ENCODE data around the gene LENG9.
A peak's percentile ranks its signal among the peaks of the same experiment; 100 is the strongest.
"Not testable (repeated sequence)": the region's sequence is repeated elsewhere in the genome, so short reads cannot be mapped to it uniquely, and the experiment has no call there.

The LENG9 gene

DNA sequence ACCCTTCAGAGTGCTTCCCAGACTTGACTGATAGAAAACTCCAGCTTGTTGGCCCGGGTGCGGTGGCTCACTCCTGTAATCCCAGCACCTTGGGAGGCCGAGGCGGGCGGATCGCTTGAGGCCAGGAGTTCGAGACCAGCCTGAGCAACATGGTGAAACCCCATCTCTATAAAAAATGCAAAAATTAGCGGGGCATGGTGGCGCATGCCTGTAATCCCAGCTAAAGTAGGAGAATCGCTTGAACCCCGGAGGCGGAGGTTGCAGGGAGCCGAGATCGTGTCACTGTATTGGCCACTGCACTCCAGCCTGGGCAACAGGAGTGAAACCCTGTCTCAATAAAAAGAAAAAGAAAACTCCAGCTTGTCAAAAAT lies 2.5 kb upstream of the LENG9 start:
- peak overlapping the region; percentile 81 for H3K4me3 Mint-ChIP-seq
- ATAC-seq; H3K9me3 Mint-ChIP-seq; H3K27ac Mint-ChIP-seq; DNase-seq (ENCODE audit: low spot score in 2 of 2): not testable (repeated sequence)
- H3K36me3 Mint-ChIP-seq: peaks cover 25% of the 10 kb centered on the region
- H3K4me1 Mint-ChIP-seq: peaks cover 44% of the 10 kb centered on the region

DNA sequence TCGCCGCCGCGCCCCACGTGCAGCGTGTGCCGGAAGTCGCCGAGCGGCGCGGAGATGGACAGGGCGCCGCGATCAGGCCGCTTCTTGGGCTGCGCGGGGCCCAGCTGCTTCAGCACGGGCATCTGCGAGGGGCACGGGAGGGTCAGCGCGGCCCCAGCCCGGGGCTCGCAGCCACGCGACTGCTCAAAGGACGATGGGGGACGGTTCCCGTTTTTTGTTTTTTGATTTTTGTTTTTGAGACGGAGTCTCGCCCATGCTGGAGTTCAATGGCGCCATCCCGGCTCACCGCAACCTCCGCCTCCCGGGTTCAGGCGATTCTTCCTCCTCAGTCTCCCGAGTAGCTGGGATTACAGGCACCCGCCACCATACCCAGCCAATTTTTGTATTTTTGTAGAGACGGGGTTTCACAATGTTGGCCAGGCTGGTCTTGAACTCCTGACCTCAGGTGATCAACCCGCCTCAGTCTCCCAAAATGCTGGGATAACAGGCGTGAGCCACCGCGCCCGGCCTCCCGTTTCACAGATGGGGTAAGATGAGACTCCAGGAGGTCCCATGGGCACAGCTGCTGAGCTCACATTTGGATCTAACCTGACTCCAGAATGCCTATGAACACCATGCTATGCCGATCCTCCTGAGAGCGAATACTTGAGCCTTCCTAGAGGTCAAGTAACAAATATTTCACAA lies 2.0 kb upstream of the LENG9 start:
- peak overlapping the region; percentile 81 for H3K4me3 Mint-ChIP-seq
- no peak for DNase-seq (ENCODE audit: low spot score in 2 of 2)
- H3K27ac Mint-ChIP-seq: no peak overlapping the region
- no peak for ATAC-seq
- H3K4me1 Mint-ChIP-seq: peaks cover 40% of the 10 kb centered on the region
- H3K36me3 Mint-ChIP-seq: peaks cover 30% of the 10 kb centered on the region
- H3K9me3 Mint-ChIP-seq: no peaks in the 10 kb centered on the region

DNA sequence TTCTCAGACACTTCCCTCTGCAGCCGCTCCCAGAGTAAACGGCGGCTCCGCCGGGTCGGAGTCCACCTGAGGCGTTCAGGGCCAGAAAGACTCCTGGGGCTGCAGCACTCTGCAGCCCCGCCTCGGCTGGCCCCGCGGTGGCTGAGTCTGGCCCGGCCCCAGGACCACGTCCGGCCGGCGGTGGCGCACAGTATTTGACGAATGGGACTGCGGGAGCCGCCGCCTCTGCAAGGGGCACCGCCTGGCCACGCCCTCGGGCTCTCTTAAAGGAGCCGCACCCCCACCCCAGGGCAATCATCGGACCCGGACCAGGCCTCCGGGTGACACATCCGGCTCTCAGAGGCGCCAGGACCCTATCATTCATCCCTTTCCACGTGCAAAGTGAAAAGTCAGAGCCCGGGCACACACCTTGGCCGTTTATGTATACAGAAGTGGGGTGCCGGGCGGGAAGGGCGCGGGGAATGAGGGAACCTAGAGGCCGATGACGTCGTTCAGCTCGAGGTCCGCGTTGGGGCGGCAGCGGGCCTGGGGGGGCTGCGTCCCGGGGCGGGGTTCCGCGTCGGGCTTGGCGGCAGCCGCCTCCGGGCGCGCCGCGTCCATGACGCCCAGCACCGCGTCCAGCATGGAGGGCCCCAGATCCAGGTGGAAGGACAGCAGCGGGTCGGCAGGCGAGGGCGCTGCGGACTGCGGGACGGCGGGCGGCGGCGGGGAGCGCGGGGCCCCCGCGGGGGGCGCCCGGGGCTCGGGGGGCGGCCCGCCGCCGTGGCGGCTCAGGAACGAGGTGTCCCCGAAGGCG lies 1.2 kb upstream of the LENG9 start:
- Mint-ChIP-seq H3K36me3 (peaks cover 34% of the 10 kb centered on the region), H3K27ac (peak overlapping the region; percentile 92), H3K4me1 (peaks cover 35% of the 10 kb centered on the region), H3K9me3 (no peaks in the 10 kb centered on the region), H3K4me3 (peak overlapping the region; percentile 81)
- DNase-seq (ENCODE audit: low spot score in 2 of 2) (peak in 1 of 2 donors; percentile 92), ATAC-seq (peak; percentile 70)

DNA sequence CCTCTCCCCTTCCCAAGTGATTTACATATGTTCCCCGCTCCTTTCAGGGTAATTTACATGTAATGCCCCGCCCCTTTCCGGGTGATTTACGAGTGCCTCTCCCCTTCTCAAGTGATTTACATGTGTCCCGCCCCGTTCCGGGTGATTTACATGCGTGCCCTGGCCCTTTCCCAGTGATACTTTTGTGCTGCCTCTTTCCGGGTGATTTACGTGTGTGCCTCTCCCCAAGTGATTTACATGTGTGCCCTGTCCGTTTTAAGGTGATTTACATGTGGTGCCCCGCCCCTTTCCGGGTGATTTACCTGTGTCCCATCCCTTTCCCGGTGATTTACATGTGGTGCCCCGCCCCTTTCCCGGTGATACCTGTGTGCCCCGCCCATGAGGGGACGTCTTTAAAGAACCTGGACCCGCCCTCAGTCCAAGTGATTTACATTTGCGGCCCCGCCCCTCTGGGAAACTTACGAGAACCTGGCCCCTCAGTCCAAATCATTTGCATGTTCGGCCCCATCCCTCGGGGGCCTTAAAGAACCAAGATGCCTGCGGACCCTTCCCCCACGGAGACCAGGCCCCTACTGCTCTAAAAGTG lies 559 bp upstream of the LENG9 start:
- ATAC-seq (peak; percentile 73), DNase-seq (ENCODE audit: low spot score in 2 of 2) (peak; percentile 73 to 94)
- H3K36me3 Mint-ChIP-seq: peaks cover 41% of the 10 kb centered on the region
- H3K4me3 Mint-ChIP-seq: peak overlapping the region; percentile 81
- peak overlapping the region; percentile 92 for H3K27ac Mint-ChIP-seq
- peaks cover 38% of the 10 kb centered on the region for H3K4me1 Mint-ChIP-seq
- H3K9me3 Mint-ChIP-seq: no peaks in the 10 kb centered on the region

DNA sequence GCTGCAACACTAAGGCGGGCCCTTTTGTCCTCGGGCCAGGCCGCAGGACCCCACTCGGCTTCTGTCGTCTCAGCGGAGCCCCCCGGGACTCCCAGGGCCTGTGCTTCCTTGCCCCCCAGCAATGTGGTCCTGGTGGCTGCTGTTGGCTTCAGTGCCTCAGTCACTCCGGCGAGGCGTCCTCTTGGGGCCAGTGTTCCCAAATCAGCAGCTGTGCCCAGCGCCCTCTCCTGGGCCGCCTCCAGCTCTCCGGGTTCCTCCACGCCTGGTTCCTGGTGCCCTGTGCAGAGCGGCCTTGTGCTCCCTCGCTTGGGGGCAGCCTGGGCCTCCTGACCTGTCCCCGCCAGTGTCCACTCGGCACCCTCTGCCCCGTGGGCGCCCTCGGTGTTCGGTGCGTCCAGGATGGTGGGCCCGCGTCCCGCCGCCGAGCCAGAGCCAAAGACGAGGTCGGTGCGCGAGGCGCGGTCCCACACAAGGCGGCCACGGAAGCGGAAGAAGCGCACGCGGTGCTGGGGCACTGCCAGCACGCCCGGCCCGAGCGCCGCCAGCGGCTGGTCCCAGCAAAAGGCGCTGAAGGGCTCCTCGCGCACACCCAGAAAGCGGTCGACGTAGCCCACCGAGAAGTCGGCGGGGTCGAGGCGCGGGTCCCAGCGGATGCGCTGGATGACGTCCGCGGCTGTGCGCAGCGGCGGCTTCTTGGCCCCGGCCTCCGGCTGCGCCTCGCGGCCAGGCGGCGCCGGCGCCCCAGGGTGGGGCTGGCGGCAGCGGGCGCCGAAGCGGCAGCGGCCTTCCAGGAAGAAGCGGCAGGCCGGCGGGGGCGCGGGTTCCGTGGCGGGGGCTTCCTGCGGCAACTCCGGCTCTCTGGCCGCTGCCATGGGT lies 685 bp downstream of the LENG9 start:
- DNase-seq (ENCODE audit: low spot score in 2 of 2): peak in 1 of 2 donors; percentile 82
- Mint-ChIP-seq H3K4me3 (peak overlapping the region; percentile 81), H3K36me3 (peaks cover 53% of the 10 kb centered on the region), H3K4me1 (peaks cover 50% of the 10 kb centered on the region), H3K27ac (peak overlapping the region; percentile 92), H3K9me3 (no peaks in the 10 kb centered on the region)
- ATAC-seq: peak; percentile 40

DNA sequence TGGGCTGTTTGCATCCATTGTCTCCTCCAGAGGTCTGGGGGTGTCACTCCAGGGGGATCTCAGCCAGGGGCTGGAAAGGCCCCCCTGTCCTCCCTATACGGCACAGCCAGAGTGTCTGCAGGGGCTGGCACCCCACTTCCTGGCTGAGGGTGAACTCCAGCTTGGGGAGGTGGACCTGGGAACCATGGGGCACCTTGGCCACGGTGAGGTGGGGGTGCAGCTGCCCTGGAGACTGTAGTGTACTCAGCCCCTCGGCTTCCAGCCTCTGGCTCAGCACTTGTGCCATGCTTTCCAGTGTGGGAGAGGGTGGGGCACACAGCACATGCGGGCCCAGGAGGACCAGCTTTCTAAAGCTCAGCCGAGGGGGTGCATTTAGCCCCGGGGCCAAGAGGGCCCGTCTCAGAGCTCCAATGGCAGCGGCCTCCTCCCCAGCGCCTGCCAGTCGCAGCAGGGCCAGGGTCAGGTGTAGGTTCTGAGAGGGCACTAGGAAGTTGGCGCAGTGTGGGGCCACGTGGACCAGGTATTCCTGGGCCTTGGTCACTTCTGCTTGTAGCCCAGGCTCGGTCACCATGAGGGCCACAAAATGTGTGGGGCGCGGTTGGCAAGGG lies 1.4 kb downstream of the LENG9 start:
- DNase-seq (ENCODE audit: low spot score in 2 of 2): no peak
- peaks cover 50% of the 10 kb centered on the region for H3K4me1 Mint-ChIP-seq

DNA sequence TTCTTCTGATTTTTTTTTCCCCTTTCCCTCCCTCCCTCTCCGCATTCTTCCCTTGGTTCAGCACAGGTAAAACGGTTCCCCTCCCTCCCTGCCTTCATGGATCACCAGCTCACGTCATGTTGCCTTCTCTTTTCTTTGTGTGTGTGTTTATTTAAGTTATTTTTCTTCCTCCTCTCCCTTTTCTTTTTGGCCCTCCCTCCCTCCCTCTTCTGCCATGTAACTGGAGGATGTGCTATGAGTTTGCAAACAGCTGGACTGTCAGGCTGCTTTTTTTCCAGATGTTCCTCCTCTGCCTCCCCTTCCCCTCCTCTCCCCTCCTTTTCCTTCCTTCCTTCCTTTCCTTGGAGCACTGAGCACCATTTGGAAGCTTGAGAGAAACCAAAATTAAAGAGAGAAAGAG lies 2.0 kb downstream of the LENG9 start:
- Mint-ChIP-seq H3K27ac (peak overlapping the region; percentile 76), H3K4me3 (peak overlapping the region; percentile 81), H3K4me1 (peaks cover 50% of the 10 kb centered on the region), H3K36me3 (peaks cover 66% of the 10 kb centered on the region), H3K9me3 (no peaks in the 10 kb centered on the region)
- DNase-seq (ENCODE audit: low spot score in 2 of 2) (no peak), ATAC-seq (no peak)

More for the DNA sequence above, 1.4 kb downstream of the LENG9 start:
- peak overlapping the region; percentile 76 for H3K27ac Mint-ChIP-seq
- ATAC-seq: no peak
- no peaks in the 10 kb centered on the region for H3K9me3 Mint-ChIP-seq
- H3K4me3 Mint-ChIP-seq: peak overlapping the region; percentile 81
- peaks cover 61% of the 10 kb centered on the region for H3K36me3 Mint-ChIP-seq

DNA sequence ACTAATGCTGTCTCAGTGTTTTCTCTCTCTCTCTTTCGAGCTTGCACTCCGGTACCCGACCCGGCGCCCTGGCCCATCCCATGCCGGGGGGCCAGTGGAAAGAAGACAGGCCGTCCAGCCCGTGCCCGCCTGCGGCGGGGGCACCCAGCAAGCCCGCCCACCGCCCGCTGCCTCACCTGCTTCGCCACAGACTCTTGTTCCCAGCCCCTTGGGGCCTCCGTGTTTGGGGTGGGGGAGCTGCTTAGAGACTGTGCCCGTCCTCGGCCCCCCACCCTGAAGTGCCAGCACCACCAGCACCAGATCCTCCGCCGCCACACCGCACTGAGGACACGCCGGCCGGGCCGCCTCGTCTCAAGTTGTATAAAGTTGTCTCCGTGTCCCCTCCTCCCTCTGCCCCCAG lies 2.4 kb downstream of the LENG9 start:
- peak overlapping the region; percentile 76 for H3K27ac Mint-ChIP-seq

DNA sequence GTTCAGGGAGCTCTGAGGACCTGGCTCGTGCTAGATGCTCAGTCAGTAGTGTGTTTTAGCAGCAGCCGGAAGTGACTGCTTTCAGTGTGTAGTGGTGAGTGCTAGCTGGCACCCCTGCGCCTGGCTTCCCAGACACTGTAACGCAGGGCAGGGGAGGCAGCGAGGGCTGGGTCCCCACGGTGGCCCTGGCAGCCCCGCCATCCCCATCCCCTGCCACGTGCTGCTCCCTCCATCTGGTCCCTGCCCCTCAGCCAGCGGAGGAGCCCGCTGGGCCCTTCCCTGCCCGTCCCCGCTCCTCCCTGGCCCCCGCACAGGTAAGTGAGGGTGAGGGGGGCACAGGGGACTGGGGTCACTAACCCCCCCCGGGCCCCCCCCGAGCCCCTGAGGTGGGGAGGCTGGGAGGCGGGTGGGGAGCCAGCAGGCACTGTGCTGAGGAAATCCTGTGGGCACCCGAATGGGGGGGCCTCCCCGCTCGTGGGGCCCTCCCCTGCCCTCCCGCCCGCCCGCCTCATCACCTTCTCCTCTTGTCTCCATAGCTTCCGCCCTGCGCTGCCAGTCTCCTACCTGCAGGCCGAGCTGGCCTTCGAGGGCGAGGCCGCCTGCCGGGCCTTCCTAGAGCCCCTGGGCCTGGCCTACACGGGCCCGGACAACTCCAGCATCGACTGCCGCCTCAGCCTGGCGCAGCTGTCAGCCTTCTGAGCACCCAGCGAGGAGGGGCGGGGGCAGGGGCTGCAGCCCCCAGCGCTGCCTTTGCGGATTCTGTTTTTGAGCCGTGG lies 3.2 kb downstream of the LENG9 start:
- Mint-ChIP-seq H3K4me1 (peaks cover 50% of the 10 kb centered on the region), H3K9me3 (no peaks in the 10 kb centered on the region), H3K36me3 (peaks cover 78% of the 10 kb centered on the region), H3K27ac (peak overlapping the region; percentile 89), H3K4me3 (no peak overlapping the region)
- no peak for ATAC-seq
- DNase-seq (ENCODE audit: low spot score in 2 of 2): no peak

More for the DNA sequence above, 2.4 kb downstream of the LENG9 start:
- Mint-ChIP-seq H3K4me1 (peaks cover 50% of the 10 kb centered on the region), H3K4me3 (peak overlapping the region; percentile 81), H3K36me3 (peaks cover 70% of the 10 kb centered on the region), H3K9me3 (no peaks in the 10 kb centered on the region)
- ATAC-seq (no peak), DNase-seq (ENCODE audit: low spot score in 2 of 2) (no peak)

DNA sequence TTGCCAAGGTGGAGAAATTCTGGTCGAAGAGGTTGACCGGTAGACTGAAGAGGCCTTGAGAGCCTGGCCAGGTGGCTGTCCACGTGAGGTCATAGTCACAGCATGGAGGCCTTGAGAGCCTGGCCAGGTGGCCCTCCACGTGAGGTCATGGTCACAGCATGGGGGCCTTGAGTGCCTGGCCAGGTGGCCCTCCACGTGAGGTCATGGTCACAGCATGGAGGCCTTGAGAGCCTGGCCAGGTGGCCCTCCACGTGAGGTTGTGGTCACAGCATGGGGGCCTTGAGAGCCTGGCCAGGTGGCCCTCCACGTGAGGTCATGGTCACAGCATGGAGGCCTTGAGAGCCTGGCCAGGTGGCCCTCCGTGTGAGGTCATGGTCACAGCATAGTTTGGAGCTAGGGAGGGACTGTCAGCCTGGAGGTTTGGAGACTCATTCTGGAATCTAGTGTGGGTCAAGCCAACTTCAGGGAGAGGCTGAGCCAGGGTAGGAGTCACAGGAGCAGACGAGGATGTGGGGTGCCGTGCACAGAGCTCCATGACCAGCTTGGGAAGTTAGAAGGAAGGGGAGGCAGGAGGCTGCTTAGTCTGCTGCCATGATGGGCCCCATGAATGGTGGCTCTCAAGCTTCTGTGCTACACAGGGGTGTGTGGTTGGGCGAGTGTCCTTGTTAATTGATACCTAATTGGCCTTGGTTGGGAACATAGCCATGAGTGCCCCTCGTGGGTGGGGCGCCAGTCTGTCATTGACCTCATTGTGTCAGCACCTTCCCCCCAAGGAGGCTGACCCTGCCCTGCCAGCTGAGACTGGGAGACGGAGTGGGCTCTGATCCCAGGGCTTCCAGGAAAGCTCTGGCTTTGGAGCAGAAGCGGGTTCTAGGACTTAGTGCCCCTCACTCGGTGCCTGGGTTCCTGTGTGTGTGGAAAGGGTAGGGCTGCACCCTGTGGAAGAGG lies 4.0 kb downstream of the LENG9 start:
- ATAC-seq: no peak
- DNase-seq (ENCODE audit: low spot score in 2 of 2): no peak
- H3K36me3 Mint-ChIP-seq: peaks cover 87% of the 10 kb centered on the region
- H3K9me3 Mint-ChIP-seq: no peaks in the 10 kb centered on the region
- peak overlapping the region; percentile 89 for H3K27ac Mint-ChIP-seq
- peaks cover 46% of the 10 kb centered on the region for H3K4me1 Mint-ChIP-seq
- H3K4me3 Mint-ChIP-seq: peak overlapping the region; percentile 7

DNA sequence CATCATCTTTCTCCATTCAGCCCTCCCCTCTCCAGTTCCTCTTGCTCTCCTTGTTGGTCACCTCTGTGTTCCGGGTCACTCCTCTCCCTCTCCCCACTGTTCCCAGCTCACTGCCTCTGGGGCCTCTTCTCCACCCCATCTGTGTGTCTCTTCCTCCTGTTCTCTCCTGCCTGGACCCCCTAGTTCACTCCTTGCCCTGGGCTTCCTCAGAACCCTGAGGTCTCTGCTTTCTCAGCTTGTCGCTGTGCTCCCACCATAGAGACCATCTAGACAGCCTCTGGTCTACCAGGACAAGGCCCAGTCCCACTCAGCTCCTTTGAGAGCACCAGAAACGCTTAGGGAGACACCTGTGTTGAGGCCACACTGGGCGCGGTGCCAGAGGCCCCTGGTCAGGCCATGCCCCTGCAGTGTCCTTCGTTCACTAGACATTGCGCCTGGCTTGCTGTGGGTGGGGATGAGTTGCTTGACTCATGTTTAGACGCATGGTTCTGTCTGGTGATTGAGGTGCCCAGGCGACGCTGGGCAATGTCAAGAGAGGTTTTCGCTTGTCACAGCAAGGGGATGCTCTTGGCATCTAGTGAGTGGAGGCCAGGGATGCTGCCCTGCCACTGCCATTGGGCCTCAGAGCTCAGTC lies 4.8 kb downstream of the LENG9 start:
- Mint-ChIP-seq H3K4me3 (peak overlapping the region; percentile 7), H3K27ac (peak overlapping the region; percentile 89), H3K9me3 (no peaks in the 10 kb centered on the region), H3K4me1 (peaks cover 38% of the 10 kb centered on the region), H3K36me3 (peaks cover 93% of the 10 kb centered on the region)
- DNase-seq (ENCODE audit: low spot score in 2 of 2) (no peak), ATAC-seq (no peak)

DNA sequence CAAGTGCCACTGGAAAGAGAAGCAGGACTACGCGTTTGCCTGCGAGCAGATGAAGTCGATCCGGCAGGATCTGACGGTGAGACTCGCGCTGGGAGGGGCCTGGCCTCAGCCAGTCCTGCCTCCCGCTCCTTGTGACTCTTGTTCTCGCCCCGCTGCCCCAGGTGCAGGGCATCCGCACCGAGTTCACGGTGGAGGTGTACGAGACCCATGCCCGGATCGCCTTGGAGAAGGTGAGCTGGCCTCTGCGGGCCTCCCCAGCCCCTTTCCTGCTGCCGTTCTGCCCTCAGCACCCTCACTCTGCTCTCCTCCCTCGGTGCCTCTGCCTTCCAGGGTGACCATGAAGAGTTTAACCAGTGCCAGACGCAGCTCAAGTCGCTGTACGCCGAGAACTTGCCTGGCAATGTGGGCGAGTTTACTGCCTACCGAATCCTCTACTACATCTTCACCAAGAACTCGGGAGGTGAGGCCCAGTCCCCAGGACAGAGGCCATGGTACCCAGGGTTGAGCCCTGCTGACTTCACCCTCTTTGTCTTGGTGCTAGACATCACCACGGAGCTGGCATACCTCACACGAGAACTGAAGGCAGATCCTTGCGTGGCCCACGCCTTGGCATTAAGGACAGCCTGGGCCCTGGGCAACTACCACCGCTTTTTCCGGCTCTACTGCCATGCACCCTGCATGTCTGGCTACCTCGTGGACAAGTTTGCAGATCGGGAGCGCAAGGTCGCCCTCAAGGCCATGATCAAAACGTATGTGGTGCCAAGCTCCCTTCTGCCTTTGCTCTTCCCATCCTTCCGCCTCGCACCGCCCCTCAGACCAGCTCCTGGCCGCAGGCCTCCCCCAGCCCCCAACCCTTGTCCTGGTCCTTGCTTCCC lies 5.6 kb downstream of the LENG9 start:
- Mint-ChIP-seq H3K4me3 (no peak overlapping the region), H3K27ac (peak overlapping the region; percentile 89)
- no peak for ATAC-seq

More for the DNA sequence above, 5.6 kb downstream of the LENG9 start:
- Mint-ChIP-seq H3K4me1 (peaks cover 39% of the 10 kb centered on the region), H3K36me3 (peaks cover 96% of the 10 kb centered on the region), H3K9me3 (no peaks in the 10 kb centered on the region)
- DNase-seq (ENCODE audit: low spot score in 2 of 2): no peak

Measured in stimulated activated effector memory CD8-positive, alpha-beta T cell treated with anti-CD3 and anti-CD28 coated beads, Interleukin-12 subunit alpha, Interleukin-12 subunit beta, amount 100 ng/mL, for 72 hours (primary cell).